Ishikawa (cell line): ENCODE data around the gene NSG2.

ENCODE experiments used
- CEBPB ChIP-seq: IDR thresholded peaks from 2 replicates; pipeline ENCODE4 v1.6.1; 2012
- CREB1 ChIP-seq: IDR thresholded peaks from 2 replicates; pipeline ENCODE4 v1.6.1; 2012; ENCODE audit warnings: low read depth
- EGR1 ChIP-seq: IDR thresholded peaks from 2 replicates; pipeline ENCODE4 v1.6.1; 2012
- EP300 ChIP-seq: IDR thresholded peaks from 2 replicates; pipeline ENCODE4 v1.6.1; 2012; ENCODE audit warnings: borderline replicate concordance
- FOXM1 ChIP-seq: IDR thresholded peaks from 2 replicates; pipeline ENCODE4 v1.6.1; 2012; ENCODE audit warnings: low read depth, borderline replicate concordance
- MAX ChIP-seq: IDR thresholded peaks from 2 replicates; pipeline ENCODE4 v1.6.1; 2012
- NFIC ChIP-seq: IDR thresholded peaks from 2 replicates; pipeline ENCODE4 v1.6.1; 2012
- RAD21 ChIP-seq: IDR thresholded peaks from 2 replicates; pipeline ENCODE4 v1.6.1; 2012; ENCODE audit warnings: low read depth
- REST ChIP-seq: IDR thresholded peaks from 2 replicates; pipeline ENCODE4 v1.6.1; 2012; ENCODE audit warnings: low read depth, mild to moderate bottlenecking
- TAF1 ChIP-seq: IDR thresholded peaks from 2 replicates; pipeline ENCODE4 v1.6.1; 2012; ENCODE audit warnings: low read depth, mild to moderate bottlenecking
- TCF12 ChIP-seq: IDR thresholded peaks from 2 replicates; pipeline ENCODE4 v1.6.1; 2012; ENCODE audit warnings: low read depth
- TEAD4 ChIP-seq: IDR thresholded peaks from 2 replicates; pipeline ENCODE4 v1.6.1; 2012
- YY1 ChIP-seq: IDR thresholded peaks from 2 replicates; pipeline ENCODE4 v1.6.1; 2012; ENCODE audit warnings: low read depth
- ZBTB7A ChIP-seq: IDR thresholded peaks from 2 replicates; pipeline ENCODE4 v1.6.1; 2012; ENCODE audit warnings: low read depth
- TF ChIP-seq, protein P1 (sequence below): IDR thresholded peaks from 2 replicates; pipeline ENCODE4 v1.6.1; 2012

NSG2 gene

DNA sequence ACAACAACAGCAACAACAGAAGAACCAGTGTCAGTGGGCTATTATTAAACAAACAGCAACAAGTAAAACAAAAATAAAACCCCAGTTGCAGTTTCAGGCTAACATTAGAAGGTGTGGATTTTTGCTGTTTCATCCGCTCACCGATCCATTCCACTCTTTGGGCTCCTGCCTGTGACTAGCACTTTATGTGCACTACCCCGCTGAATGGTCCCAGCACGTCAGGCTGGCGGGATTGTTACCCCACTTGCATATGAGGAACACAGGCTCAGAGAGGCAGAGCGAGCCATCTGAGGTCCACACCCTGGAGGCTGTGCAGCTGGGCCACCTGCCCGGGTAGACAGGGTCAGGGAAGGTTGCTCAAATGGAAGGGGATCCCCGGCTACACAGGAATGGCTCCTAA is 26.0 kb downstream of the NSG2 start:
- TF ChIP-seq FOXM1: no peak
- no peak for TF ChIP-seq MAX
- no peak for TF ChIP-seq RAD21
- TF ChIP-seq EP300: no peak
- TF ChIP-seq EGR1: no peak
- TF ChIP-seq TCF12: no peak
- TF ChIP-seq YY1: no peak
- TF ChIP-seq TEAD4: no peak
- TF ChIP-seq, protein P1, sequence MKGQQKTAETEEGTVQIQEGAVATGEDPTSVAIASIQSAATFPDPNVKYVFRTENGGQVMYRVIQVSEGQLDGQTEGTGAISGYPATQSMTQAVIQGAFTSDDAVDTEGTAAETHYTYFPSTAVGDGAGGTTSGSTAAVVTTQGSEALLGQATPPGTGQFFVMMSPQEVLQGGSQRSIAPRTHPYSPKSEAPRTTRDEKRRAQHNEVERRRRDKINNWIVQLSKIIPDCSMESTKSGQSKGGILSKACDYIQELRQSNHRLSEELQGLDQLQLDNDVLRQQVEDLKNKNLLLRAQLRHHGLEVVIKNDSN: no peak
- no peak for TF ChIP-seq REST
- TF ChIP-seq CEBPB: no peak
- TF ChIP-seq TAF1: no peak
- no peak for TF ChIP-seq NFIC
- TF ChIP-seq CREB1: no peak
- no peak for TF ChIP-seq ZBTB7A

DNA sequence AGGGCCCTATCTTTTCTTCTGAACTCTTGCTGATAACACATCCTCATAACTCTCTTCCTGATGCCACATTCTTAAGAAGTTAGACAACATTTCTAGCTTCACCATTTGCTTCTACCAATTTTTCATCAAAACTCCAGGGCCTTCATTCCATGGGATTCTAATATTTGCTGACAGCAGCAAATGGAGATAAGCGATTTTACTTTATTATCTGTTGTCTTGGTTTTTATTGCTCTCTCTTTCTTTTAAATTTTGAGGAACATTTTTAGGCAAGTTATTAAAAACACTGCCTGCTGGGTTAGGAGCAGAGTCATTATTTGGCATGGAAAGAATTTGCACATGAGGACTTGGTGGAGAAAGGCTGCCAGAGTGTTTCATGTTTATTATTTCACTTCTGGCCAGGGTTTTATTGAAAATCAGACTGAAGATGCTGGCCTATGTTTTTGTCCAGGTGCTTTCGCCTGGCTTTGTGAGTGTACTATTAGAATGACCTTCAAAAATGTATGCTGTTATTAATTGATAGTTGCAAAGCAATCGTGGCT is 27.7 kb downstream of the NSG2 start:
- TF ChIP-seq MAX: no peak
- no peak for TF ChIP-seq EGR1
- TF ChIP-seq, protein P1: no peak
- TF ChIP-seq ZBTB7A: no peak
- no peak for TF ChIP-seq EP300
- TF ChIP-seq CEBPB: no peak
- TF ChIP-seq RAD21: no peak
- TF ChIP-seq YY1: no peak
- TF ChIP-seq NFIC: no peak
- TF ChIP-seq TCF12: no peak

- TF ChIP-seq CREB1 (no peak), ZBTB7A (no peak), RAD21 (no peak), EGR1 (no peak), TEAD4 (no peak), FOXM1 (no peak), EP300 (no peak), CEBPB (no peak), REST (no peak), NFIC (no peak), TCF12 (no peak), MAX (no peak), YY1 (no peak), TAF1 (no peak)
- TF ChIP-seq, protein P1: no peak
Observed at GRCh38 chr5:174074369-174074768, 28.9 kb downstream of the NSG2 start.

- no peak for TF ChIP-seq MAX
- no peak for TF ChIP-seq YY1
- no peak for TF ChIP-seq EGR1
- TF ChIP-seq TCF12: no peak
- no peak for TF ChIP-seq CREB1
Observed at GRCh38 chr5:174078416-174078815, 32.9 kb downstream of the NSG2 start.

GRCh38 chr5:174082286-174082685 is 36.8 kb downstream of the NSG2 start:
- TF ChIP-seq YY1: no peak
- TF ChIP-seq FOXM1: no peak
